CD4-positive, alpha-beta T cell treated with Interleukin-6 for 4 hours (primary cell): Measurements from ENCODE around the gene PRPSAP1.
A peak's percentile ranks its signal among the peaks of the same experiment; 100 is the strongest.
"Not testable (repeated sequence)": the region's sequence is repeated elsewhere in the genome, so short reads cannot be mapped to it uniquely, and the experiment has no call there.

Experiments
- DNase-seq: peaks from one replicate; pipeline ENCODE4 v3.0.0-alpha.2; 2020; ENCODE audit warnings: mixed read lengths

Gene PRPSAP1

DNA sequence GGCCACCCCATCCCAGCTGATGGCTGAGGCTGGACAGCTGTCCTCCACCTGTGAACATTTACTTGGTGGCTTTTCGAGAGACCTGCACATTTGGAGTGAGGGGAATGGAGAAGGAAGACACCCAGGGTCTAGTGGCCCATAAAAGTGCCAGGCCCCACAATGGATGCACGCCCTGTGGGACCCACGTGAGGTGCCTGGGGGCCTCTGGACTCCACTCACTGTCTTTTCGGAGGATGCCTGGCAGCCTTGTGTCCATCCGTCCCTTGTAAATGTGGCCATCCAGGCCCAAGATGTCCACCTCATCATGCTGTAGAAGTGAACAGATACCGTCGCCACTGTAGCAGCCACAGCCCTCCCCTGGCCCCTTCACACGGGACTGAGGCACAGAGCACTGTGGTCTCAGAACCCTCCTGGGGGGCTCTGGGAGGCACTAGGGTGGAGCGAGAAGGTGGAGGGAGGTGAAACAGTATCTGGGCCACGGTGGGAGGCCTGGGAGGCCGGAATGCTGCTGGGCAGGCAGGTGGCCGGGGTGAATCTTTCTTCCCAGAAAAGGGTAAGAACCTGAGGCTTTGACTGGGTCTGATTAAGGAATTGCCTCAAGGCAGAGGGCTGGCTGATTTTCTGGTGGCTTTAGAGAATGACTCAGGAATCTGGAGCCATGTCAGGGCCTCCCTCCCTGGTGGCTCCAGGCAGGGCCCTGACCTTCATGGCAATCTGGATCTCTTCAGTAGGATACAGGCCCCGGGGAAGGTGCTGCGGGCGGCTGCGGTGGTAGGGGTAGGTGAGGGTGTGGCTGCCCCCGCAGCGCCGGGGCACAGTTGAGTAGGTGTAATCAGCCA lies 77.0 kb downstream of the PRPSAP1 start:
- no peak for DNase-seq

- no peak for DNase-seq
Measured at GRCh38 chr17:76276069-76276431, 77.7 kb downstream of the PRPSAP1 start.

GRCh38 chr17:76275382-76276068 lies 78.2 kb downstream of the PRPSAP1 start:
- DNase-seq = no peak

DNA sequence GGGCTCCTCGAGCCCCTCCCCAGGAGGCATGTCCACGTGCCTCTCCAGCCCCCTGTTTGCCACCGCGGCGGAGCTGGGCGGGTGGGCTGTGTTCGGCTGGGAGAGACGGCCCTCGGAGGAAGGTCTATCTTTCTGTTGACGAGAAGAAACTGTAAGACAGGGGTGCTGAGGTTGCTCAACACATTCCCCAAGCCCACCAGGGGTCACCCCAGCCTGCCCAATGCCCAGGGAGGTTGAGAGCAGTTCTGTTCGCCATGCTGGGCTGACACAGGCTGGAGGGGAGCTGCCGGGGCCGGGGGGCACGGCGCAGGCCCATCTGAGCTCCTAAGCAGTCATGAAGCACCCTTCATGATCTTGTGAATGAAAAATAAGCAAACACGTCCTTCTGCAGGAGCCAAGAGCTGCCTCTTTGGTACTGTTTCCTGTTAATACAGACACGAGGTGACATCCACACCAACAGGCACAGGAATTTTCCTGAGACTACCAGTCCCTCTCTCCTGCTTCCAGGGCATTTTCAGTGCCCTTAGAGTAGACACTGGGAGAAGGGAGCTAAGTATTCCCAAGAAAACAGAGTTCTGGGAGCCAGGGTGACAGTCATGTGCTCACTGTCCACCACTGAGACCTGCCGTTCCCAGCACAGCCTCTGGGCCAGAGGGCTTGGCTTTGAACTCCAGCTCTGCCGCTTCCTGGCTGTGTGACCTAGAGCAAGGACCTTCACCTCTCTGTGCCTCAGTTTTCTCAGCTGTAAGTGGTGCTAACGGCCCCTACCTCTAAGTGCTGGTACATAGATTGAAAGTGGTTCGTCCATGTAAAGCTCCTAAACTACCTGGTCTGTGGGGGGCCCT lies 79.4 kb downstream of the PRPSAP1 start:
- no peak for DNase-seq

DNA sequence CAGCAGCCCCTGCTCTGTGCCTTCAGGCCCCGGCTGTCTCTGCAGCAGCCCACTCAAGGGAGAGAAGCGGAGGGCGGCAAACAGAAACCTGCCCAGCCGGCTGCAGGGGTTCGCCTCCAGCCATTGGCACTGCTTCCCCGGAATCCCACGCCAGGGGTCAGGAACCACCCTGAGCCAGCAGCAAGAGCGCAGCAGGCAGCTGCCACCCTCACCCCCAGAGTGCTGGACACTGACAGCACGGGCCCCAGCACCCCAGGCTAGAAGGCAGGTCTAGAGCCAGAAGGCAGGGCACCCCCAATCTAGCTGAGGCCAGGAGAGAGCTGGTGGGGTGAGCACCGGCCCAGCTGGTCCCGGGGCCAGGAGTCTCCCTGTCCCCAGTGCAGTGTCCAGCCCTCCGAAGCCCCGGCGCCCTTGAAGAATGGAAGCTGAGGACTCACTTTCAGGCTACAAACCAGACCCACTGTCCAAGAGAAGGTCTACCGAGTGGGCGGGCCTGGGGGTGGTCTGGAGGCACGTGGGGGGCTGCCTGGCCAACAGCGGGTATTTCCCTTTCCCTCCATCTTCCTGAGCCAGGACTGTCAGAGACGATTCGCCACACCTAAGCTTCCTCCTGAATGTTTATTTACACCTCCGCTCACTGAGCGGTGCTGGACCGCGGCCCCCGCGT lies 80.1 kb downstream of the PRPSAP1 start:
- DNase-seq = no peak

DNA sequence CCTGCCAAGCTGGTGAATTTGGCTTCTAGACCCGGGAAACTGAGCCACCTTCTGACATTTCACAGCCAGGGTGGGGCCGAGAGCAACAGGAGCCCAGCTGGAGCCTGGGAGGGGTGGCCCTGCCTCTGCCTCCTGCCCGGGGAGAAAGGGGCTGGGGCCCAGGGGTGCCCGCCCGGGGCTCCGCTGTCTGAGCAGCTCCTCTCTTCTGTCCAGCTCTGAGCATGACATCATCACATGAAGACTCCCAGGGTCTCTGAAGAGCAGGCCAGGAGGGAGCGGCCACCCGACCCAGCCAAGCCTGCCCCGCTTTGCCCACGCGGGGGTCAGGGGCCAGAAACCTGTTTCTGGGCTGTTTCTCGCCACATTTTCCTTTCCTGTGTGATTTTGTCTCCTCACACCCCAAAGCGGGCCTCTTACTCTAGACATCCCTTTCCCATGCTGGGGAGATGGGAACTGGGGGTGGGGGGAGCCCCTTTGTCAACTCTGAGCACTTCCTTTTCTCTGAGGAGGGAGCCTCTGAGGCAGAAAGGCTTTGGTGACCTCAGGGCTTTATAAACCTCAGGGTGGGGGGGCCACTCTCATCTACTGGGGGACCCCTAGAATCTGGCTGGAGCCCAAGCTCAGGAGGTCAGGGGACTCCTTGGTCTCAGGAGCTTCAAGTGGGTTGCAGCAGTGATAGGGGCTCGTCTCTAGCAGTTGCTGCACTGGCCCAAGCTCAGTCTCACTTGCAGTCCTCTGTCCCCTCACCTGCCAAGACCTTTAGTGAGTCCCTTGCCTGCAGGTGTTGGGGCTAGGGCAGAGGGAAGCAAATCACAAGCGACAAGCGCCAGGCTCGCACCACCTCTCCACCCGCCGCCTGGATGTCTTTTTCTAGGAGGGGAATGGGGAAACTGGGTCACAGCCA lies 80.9 kb downstream of the PRPSAP1 start:
- DNase-seq = peak; percentile 43

GRCh38 chr17:76271669-76272540 lies 81.8 kb downstream of the PRPSAP1 start:
- DNase-seq = peak; percentile 59

DNA sequence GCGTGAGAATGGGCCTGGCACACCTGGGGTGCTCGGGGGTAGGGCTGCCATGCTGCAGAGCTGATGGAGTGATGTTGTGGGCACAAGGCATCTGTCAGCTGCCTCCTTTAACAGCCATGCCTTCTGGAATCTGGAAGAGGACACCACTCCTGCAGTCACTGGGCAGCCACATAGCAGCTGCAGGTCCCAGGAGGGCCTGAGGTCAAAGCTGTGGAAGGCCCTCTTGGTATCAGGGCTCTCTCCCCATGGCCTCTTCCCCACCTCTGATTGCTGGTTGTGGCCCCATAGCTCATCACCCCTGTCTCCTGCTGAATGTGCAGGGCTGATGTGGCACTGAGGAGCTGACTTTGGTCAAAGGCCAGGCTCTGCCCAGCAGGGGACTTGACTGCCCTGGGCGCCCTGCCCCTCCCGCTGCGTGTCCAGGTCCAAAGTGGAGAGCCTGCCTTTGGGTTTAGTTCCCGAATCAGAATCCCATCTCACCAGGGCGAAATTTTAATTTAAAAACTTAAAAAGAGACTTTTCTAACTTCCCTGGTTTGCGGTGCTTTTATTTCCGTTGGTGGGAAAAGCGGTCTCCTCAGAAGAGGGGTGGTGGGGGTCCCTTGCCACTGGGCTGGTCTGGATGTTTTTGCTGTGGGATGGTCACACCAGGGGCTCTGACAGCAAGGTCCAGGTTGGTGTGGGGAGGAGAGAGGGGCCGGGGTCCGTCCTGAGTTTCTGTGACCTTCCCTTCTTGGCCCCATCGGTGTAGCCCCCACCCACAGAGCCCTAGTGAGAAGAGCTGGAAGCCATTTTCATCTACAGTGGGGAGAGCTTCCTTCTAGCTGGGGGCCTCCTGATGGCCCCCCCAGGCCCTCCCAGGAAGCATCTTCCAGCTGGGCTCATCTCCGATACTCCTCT lies 82.7 kb downstream of the PRPSAP1 start:
- no peak for DNase-seq

GRCh38 chr17:76270127-76270592 lies 83.6 kb downstream of the PRPSAP1 start:
- no peak for DNase-seq

- DNase-seq = no peak
Measured at GRCh38 chr17:76268991-76269981, 84.4 kb downstream of the PRPSAP1 start.

DNA sequence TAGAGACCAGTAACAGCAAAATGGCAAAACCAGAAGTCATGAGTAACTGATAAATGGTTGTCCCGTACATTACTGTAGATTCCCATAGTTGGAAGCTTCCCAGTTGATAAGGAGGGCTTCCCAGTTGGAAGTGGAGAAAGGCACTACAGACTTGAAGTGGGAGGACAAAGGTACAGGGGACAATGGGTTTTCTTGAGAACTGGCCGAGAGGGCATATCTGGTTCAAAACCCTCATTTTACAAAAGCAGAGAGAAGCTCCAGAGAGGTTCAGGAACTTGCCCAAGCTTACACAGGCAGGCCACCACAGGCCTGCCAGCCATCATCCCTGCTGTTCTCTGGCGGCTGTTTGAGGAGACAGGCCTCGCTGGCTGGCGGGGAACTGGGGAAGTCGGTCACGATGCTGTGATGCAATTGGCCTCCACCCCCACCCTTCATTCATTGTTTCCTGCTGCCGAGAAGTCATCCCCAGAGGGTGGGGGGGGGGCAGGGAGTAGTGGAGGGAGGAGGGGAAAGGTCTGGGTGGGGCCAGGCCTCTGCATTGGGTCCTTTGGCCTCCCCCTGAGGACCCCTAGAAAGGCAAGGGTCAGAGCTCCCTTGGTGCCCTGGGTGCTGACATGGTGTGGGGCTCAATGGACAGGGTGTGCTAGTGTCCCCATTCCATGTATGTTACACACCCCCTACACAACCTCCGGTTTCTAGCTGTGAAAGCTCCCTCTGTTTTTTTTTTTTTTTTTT lies 85.5 kb downstream of the PRPSAP1 start:
- DNase-seq = peak; percentile 82

DNA sequence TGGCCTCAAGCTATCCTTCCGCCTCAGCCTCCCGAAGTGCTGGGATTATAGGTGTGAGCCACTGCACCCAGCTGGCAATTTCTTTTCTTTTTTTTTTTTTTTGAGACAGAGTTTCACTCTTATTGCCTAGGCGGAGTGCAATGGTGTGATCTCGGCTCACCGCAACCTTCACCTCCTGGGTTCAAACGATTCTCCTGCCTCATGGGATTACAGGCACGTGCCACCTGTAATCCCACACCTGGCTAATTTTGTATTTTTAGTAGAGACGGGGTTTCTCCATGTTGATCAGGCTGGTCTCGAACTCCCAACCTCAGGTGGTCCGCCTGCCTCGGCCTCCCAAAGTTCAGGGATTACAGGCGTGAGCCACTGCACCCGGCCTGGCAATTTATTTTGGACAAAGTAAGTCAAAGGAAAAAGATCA lies 86.1 kb downstream of the PRPSAP1 start:
- DNase-seq = not testable (repeated sequence)

DNA sequence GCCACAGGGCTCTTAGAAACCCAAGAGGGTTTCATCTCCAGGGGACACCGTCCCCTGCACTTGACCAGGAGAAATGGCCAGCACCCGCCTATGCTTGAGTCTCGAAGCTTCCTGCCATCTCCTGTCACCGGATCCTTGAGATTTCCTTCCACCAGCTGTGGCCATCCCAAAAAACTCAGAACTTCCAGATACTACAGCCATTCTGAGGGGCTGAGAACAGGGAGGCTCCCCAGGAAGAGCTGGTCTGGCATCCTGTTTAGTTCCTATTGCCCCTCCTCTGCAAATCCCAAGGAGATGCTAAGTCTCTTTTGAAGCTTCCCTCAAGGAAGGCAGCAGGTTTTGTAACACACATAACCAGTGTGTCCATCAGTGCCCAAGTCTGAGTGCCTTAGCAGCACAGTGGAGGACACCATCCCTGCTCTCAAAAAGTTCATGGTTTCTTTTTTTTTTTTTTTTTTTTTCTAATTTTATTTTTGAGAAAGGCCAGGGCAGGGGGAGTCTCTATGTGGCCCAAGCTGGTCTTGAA lies 86.6 kb downstream of the PRPSAP1 start:
- no peak for DNase-seq

DNA sequence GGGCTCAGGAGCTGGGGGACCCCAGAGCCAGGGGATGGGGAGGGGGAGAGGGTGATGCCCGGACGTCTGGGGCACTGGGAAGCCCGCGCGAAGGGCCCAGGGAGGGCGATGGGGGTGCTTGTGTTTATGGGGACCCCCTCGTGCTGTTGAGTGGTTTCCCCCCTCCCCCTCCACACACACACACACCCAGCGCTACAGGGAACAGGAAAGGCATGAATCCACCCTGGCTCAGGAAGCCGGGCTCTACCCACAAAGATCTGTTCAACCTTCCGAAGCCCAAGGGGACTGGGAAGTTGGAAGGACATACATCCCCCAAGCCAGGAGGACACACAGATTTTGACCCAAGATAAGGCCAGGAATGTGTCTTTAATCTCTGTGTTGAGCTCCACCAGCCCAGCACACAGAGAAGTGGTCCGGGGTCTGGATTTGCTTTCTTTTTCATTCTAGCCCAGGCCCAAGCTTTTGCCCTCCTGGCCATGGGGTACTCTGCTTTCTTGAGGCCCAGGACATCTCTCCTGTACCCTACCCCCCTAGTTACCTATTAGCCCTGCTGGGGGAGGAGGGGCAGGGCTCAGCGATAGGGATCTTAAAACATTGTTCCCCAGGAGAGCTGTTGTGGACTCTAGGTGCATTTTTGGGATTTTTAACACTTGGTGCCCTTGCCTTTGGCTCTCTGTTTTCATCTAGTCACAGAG lies 87.3 kb downstream of the PRPSAP1 start:
- peak; percentile 39 for DNase-seq

DNA sequence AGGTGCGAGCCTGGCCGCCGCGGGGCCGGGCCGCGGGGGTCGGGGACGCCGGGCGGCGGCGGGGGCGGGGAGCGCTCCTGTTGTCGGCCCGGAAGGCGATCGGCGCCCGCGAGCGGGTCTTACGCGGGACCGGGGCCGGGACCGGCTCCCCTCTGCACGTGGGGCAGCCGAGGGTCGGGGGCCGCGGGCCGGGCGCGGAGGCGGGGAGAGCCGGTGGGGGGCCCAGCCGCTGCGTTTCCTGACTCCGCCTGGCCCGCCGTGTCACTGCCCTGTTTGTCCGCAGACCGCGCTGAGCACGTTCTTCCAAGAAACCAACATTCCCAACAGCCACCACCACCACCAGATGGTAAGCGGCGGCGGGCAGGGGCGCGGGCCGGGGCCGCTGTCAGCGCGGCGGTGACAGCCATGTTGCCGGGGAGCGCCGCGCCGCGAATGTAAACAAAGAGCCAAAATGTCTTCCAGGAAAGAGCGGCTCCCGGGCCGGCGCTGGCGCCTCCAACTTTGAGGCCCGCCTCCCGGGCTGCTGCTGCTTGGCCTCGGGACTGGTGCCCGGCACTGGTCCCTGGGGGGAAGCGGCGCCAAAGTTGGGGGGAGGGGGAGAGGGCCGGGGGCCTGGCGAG lies 88.0 kb downstream of the PRPSAP1 start:
- peak; percentile 69 for DNase-seq
